GM12891 (cell line): ENCODE measurements around the gene PRICKLE1.

Experiments used
- POLR2A ChIP-seq: IDR thresholded peaks from 2 replicates; pipeline ENCODE4 v1.6.1; 2011; ENCODE audit warnings: low read depth, low read length, control low read depth
- POU2F2 ChIP-seq: IDR thresholded peaks from 2 replicates; pipeline ENCODE4 v1.6.1; 2011; ENCODE audit warnings: low read depth, mild to moderate bottlenecking, control low read depth, low read length, moderate library complexity

DNA sequence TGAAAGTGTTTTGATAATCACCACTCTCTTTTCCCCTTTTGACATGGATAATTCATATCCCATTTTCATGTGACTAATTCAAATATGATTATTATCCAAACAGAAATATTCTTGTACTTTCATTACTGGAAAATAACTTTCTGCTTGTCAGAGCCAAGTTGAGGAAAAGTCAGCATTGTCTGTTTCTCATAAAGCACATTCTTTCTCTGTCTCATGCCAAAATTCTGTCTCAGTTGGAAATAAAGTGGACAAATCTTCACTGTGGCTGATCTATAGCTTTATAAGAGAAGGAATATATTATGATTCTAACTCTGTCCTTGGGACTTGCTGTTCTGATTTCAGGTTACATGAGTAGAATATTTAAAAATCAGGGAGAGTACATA is 22.7 kb upstream of the PRICKLE1 start:
- no peak for TF ChIP-seq POLR2A
- TF ChIP-seq POU2F2, result no peak
